ENCODE results near the gene RHOBTB3.

RHOBTB3 gene

DNA sequence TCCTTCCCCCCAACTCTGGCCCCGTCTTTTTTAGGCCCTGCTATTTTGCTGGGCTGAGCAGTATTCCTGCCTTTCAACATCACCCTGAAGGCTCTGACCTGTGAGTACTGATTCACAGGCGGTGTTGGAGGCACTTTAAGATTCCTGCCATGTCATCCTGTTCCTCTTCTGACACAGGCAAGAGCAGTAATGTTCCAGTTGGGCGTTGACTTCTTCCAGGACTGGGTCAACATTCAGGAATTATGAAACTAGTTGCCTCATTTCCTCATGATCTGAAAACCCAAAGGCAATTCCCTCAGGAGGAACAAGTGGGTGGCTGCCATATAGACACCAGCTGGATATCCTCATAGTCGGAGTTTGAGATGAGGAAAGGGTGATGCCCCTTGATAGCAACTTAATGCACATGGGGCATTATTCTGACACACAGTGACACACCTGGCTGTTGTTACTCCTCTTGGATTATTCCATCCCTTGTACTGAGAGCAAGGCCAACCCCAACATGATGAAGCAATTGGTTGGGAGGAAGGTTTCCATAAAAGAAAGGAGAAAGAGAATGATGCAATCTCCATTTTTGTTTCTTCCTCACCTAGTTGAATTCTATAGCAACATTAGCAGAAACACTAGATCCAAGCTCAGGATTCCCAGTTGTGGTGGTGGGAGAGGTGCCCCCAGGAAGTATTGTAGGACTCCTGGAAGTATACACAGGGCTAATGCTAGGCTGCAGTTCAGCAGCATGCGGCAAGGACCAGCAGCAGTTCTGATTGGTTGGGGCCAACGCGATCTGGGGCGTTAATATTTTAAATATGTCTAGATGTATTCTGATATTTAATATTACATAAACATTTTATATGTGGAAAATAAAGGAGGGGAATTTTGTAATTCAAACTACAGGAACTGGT is 111.0 kb downstream of the RHOBTB3 start:
- DNase-seq (ENCODE audit: low spot score): peak; percentile 85

- DNase-seq (ENCODE audit: low spot score): no peak
Measured at GRCh38 chr5:95842854-95843544, 111.9 kb downstream of the RHOBTB3 start.

DNA sequence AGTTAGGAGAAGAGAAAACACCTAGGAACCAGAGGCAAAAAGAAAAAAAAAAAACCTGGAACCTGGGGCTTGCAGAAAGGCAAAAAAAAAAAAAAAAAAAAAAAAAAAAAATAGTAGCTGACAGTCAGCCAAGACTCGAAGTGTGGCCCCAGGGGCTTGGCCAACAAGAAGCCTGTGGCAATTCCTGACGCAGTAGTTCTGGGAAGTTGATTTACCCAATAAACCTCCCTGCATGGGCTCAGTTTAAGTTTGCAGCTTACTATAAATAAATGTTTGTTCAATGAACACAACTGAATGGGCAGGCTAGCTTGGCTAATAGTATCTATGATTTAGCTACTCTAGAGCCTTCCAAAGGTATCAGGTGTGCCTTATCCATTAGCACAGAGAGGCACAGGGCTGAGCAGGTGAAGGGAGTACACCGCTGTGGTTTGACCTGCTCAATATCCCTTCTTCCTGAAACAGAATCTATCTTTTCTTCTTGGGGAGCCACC is 112.6 kb downstream of the RHOBTB3 start:
- DNase-seq (ENCODE audit: low spot score): peak; percentile 53

GRCh38 chr5:95845391-95845790 is 114.3 kb downstream of the RHOBTB3 start:
- no peak for DNase-seq (ENCODE audit: low spot score)
